GM11168 (cell line): ENCODE data around the gene LMAN2L.
"Not testable (repeated sequence)": the region's sequence is repeated elsewhere in the genome, so short reads cannot be mapped to it uniquely, and the experiment has no call there.

Experiments
- in situ Hi-C: fragments of 300-500 bp; cut with MboI; formaldehyde crosslinking; loops from one replicate; pipeline ENCODE4 v1.12.0; 2022; ENCODE audit warnings: low sequenced_read_pairs; ENCODE audit not compliant: unreplicated experiment

Gene LMAN2L

DNA sequence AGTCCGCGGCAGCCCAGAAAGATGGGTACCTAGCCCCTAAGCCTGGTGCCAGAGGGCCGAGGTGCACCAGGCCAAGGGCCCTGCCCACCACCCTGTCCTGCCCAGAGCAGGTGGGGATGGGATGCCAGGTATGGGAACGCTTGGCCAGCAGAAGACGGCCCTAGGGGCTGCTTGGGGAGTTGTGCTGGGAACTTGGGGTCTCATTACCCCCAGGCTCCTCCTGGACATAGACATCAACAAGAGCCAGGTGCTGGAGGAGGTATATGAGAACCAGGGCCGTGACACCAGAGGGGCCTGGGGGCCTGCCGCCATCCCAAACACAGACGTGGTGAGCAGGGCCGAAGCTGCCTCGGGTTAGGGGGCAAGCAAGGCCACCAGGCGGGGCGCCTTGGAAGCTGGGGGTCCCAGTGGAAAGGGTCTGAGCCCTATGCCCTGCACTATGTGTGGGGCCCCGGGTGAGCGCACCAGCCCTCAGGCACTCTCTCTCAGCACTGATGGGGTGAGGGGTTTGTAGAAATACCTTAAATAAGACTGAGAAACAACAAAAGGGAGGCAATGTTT is 50.4 kb downstream of the LMAN2L start:
- in situ Hi-C loops: no loop called here

DNA sequence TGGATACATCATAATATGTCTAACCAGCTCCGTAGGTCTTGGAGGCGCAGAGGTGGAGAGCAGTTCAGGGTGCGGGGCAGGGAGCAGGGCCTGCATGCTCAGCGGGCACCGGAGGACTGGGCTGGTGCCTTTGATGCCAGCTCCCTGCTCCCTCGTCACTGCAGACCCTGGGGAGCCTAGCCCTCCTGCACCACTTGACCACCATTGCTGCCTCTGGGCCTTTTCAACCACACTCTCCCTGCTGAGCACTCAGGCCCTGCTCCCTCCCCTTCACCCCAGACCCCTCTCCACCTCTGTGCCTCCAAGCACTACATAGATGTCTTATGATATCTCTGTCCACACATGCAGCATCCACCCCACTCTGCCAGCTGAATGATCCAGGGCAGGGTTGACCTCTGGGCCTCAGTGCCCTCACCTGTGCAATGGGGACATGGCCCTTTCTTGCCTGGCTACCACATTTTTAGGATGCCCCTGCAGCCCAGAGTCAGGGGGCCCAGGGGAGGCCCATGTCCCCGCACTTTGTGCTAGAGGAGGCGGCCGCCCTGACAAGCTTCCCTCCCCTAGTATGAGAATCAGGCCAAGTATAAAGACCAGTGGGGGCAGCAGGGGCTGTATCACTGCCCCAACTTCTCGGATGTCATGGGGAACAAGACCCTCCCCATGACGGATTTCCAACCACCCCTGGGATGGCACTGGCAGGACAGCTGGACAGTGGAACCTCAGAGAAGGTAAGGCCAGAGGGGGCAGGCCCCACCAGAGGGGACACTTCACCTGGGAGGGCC is 51.0 kb downstream of the LMAN2L start:
- in situ Hi-C loops: no loop called here

DNA sequence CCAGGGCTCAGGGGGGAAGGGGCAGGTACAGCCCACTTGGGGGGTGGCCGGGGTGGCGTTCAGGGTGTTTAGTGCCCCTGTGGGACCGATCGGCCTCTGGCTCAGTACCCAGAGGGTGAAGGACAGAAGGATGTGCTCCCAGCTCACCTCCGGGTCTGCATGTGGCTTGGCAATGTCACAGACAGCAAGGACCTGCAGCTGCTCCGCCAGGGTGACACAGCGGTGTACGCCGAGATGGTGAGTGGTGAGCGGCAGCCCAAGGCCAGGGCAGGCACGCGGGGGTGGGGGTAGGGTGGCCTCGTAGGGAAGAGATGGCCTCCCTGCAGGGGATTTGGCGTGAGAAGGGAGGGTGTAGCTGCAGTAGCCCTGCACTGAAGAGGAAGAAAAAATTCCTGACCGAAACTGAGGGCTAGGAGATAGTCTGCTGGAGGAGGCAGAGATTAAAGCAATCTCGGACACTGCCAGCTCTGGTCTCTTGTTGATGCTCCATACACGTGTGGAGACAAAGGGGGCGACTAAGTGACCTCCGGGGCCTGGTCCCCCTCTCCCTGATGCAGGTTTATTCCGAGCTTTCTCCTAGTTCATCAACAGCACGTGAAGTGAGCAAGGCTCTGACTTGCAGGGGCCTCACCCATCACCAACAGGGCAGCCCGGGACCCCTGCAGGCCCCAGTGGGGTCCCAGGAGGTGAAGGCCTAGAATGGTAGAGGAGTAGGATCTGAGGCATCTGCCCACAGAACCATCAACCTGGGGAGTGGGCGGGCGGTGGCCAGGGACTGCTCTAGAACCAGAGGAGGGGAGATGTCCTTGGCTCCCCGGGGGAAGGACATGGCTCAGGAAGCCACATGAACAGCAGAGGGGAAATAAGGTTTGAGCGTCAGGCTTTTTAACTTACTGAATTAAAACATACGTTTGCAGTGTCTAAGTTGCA is 51.9 kb downstream of the LMAN2L start:
- in situ Hi-C loops: no loop called here

DNA sequence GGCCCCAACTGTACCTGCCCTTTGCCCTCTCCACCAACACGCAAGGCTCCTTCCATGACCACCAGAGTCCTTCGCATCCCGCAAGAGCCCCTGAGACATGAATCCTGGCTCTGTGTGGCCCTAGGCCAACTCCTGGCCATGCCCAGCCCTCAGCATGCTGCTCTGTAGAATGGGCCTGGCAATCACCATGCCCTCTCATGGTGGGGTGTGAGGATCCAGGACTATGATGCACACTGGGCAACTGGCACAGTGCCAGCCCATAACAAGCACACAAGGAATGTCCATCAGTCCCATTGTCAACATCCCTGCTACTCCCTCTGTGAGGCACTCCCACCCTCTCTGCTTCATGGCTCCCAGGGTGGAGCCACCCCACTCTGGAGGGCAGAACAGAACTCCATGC is 52.6 kb downstream of the LMAN2L start:
- in situ Hi-C loops: no loop called here

DNA sequence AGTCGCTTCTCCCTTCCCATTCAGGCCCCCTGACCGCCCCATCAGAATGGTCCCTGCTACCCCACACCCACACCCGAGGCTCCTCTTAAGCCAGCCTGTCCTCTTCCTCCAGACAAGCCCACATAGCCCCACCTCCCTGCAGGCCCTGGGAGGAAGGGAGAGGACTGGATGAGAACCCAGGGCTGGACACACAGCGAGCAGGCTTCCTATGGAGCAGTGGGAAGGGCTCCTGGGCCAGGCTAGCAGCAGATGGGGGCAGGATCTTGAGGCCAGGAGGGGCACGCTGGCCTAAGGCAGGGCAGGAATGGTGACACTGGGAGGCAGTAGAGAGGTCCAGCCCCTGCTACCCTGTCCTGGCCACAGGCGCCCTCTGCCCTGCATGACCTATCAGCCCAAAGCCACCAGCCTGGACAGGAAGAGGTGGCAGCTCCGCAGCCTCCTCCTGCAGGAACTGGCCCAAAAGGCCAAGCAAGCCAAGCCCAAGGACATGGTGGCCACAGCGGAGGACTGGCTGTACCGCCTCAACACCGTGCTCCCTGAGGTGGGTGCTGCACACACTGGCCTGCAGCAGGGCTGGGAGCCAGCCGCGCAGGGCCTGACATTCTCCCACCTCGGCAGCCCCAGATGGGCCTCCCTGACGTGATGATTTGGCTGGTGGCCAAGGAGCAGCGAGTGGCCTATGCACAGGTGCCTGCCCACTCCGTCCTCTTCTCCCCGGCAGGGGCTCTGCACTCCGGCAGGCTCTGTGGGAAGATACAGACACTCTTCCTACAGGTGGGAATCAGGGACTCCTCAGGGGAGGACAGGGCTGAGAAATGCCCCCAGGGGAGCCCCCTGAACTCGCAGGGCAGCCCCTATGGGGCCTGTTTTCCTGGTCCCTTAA is 54.0 kb downstream of the LMAN2L start:
- in situ Hi-C loops: no loop called here

DNA sequence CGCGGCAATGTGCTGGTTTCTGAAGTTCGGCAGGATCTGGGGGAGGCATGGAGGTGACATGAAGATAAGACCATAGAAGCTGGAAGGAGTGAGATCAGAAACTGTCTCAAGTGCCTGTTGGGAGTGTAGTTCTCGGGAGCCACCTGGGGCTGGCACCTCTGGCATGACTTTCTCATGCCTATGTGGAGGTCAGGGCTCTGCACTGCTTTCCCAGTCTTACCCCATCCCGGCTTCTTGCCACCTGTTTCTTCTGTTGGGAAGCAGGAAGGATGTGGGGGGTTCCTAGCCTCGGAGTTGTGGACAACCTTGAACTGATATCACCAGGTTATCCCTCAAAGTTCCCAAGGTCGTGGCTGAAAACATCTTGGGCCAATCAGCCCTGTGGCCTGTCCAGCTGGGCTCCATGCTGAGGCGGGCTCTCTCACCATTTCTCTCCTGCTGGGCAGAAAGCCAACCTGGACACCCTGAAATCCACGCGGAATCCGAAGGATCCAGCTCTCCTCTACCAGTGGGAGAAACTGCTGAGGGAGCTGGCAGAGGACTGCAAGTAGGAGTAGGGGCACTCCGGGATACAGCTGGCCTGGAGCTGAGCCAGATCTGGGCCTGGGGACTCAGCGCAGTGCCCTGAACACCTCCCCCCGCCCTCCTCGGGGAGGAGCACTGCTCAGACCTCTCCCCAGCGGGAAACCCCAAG is 54.8 kb downstream of the LMAN2L start:
- in situ Hi-C loops: no loop called here

DNA sequence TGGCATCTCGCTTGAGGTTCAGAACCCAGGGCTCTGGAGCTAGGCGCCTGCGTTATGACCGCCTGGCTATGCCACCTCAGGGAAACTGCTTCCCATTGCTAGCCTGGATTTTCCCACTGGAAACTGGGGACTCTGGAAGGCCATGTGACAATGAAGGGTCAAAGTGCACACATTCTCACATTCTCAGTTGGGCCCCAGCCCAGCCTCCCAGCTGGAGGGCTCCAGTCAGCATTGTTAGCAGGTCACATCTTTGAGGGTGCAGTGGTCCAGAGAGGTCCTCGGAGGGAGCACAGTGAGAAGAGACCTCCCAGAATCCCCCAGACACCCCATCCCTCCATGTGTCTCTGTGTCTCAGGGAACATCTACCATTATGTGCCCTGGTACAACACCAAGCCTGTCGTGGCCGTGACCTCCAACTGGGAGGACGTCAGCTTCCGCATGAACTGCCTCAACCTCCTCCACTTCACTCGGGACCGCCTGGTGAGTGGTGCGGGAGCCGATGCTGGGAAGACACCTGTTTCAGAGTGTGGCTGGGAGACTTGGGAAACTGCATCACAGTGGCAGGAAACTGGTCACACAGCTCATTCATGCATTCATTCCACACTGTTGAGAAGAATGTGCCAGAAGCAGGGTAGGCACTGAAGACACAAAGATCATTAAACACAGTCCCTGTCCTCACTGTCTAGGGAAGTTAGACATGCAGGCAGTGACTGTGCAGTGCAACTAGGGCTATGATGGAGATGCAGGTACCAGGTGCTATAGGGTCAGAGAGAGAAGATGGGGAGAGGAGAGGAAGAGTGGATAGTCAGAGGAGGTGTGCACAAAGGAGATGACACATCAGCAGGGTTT is 55.7 kb downstream of the LMAN2L start:
- in situ Hi-C loops: no loop called here

DNA sequence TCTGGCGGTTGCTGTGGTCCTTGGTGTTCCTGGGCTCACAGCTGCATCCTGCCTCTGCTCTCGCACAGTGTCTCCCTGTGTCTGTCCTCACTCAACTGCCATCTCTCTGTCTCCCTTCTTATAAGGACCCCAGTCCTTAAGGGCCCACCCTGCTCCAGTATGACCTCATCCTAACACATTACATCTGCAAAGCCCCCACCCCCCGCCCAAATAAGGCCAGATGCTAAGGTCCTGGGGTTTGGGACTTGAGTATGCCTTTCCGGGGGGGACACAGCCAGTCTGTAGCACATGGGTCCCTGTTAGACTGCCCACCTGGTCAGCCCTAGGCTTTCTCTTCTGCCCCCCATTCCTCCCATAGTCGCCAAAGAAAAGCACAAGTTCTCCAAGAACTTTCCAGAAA is 56.6 kb downstream of the LMAN2L start:
- in situ Hi-C loops: no loop called here

DNA sequence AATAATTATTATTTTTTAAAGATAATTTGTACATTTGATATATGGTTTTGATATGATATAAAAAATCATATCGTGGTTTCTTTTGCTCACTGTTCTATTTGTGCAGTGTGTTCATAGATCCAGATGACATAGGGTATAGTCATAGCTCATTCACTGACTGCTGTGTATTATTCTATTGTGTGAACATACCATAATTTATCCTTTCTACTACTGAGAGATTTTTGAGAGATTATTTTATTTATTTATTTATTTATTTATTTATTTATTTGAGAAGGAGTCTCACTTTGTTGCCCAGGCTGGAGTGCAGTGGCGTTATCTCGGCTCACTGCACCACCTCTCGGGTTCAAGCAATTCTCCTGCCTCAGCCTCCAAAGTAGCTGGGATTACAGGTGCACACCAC is 58.3 kb downstream of the LMAN2L start:
- in situ Hi-C loops: no loop called here

DNA sequence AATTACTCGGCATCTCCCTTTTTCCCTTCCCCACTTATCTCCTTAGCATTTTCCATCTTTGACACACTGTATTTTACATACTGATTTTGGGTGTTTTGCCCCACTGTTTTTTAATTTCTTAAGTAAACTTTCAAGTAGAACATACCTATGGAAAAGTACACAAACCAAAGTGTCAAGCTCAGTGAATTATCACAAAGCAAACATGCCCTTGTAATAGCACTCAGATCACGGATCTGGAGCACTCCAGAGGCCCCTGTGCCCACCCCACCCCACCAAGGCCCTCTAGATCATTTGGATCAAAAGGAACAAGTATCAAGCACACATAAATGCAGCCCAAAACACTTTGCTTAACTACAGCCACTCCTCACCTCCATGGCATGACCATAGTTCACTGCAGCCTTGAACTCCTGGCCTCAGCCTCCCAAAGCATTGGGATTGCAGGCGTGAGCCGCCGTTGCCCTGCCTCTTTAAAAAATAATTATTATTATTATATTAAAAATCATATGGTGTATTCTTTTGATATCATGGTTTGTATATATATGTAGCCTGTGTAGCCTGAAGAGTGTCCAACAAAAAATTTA is 59.2 kb downstream of the LMAN2L start:
- in situ Hi-C loops: no loop called here

DNA sequence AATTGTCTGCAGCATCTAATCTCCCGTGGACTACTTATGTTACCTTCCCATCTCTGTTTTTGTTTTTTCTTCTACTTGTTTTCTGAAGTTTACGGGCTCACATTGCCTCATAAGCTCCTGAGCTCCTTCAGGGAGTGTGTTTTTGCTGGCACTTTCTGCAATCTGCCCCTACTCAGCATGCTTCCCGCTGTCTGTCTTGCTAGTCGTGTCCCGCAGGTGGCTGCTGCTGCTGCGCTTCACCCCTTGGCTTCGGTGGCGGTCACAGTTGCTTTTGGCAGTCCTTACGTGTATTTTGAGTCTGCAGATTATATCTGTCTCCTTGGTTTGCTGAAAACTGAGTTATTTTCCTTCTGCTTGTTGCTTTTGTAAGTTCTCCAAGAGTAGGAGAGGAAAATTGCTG is 60.0 kb downstream of the LMAN2L start:
- in situ Hi-C loops: no loop called here

DNA sequence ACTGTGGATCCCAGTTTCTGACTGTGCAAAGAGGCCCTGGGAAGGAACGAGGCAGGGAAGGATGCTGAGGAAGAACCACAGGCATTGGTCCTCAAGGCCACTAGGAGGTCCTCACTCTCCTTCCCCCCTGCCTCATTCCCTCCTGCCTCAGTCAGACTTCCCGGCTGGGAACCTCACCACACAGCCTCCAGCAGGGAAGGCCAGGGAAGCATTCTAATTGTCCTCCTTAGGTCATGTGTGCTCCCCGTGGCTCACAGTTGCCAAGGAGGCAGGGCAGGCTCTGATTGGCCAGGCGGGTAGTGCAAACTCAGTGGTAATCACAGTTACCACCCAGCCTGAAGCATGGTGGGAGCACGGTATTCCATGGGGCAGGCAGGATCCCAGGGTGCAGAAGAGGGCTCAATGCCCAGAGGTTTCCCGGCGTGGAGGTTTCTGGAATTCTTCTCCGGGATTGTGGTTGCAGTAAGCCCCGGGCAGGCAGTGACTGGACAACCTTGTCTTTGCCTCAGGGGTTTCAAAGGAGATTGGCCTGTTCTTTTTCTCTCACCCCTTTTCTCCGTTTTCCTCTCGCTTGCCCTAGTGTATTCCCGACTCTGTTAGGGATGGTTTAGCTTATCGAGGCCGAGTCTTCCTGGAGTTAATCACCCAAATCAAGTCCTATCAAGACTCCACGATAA is 70.2 kb downstream of the LMAN2L start:
- in situ Hi-C loops: no loop called here

DNA sequence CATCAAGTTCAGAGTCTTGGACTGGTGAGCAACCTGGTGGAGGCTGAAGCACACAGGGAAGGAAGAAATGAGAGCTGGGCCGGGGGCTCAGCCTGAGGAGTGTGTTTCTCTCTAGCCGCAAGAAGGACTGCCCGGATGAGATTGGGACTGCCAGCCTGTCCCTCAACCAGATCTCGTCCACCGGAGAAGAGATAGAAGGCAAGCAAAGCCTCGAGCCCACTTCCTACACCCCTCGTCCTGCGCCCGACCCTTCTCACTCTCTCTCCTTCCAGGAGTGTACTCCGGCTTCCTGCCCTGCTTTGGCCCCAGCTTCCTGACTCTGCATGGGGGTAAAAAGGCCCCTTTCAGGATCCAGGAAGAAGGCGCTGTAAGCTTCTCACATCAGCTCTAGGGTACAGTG is 71.1 kb downstream of the LMAN2L start:
- in situ Hi-C loops: no loop called here

DNA sequence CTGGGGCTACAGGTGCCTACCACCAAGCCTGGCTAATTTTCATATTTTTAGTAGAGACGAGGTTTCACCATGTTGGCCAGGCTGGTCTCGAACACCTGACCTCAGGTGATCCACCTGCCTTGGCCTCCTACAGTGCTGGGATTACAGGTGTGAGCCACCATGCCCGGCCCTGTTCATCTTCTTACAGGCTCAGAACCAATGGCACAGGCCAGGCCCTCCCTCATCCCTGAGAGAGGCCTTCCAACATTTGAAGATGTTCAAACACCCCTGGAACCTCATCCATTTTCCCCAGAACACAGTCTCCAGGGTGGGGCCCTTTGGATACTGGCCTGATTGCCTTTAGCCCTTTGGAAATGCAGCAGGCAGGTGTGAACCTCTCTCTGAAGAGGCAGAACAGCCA is 74.1 kb downstream of the LMAN2L start:
- in situ Hi-C loops: not testable (repeated sequence)

DNA sequence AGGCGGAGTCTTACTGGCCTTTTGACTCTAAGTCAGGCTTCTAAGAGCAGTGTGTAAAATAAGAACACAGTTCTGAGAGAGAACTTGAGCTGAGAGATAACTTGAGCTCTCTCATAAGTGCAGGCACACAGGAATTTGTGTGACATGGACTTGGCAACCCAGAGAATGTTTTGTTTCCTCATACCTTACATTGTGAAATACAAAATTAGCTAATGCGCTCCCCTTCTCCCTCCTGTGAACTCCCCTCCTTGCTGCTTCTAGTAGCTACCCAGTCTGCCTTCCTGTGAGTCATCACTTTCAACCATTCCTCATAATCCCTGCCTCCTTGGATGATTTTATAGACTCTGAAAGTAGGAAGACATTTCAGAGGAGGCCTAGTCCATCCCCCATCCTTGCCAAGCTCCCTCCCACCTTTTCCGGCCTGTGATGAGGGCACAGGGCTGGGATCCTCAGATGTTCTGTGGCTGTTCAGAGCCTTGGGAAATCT is 74.7 kb downstream of the LMAN2L start:
- in situ Hi-C loops: no loop called here

DNA sequence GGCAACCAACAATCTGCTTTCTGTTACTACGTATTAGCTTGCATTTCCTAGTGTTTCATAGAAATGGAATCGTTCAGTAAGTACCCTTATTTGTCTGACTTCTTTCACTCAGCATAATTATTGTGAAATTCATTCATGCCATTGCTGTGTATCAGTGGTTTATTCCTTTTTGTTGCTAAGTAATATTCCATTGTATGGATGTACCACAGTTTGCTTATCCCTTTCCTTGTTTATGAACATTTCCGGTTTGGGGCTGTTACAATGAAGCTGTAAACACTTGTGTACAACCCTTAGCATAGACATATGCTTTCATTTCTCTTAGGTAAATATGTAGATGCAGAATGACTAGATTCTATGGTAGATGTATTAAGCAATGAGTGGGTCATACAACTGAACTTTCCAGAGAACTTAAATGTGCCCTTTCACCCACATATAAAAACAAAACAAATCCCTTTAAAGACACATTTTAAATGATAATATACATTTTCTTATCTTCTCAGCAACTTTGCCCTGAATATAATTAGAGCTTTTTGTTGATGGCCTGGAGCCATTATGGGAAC is 75.4 kb downstream of the LMAN2L start:
- in situ Hi-C loops: no loop called here

DNA sequence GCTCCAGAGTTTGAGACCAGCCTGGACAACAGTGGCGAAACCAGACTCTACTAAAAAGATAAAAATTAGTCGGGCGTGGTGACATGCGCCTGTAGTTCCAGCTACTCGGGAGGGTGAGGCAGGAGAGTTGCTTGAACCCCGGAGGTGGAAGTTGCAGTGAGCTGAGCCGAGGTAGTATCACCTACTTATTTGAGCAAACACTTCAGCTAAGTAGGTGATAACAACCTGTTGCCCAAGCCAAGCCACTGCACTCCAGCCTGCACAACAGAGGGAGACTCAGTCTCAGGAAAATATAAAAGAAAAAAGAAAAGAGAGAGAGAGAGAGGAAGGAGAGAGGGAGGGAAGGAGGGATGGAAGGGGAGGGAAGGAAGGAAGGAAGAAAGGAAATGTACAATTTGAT is 76.0 kb downstream of the LMAN2L start:
- in situ Hi-C loops: no loop called here
